Natural killer cell (primary cell): ENCODE results near the gene MTMR8. TPM values are rescaled to one million over a fixed set of nuclear protein-coding genes. Genes with fewer than 3 reads are reported as not detected.

Source experiments
- ATAC-seq, 3 donors: fragments of 150-1000 bp in 2 of 3; fragments of 200-7000 bp in 1 of 3; cut with Tn5 transposase; 1 replicate in 1 of 3; 2 replicates in 2 of 3; pipeline ENCODE4 v1.10.0; 2021; ENCODE audit warnings: mild to moderate bottlenecking in 2 of 3, moderate library complexity in 2 of 3
- DNase-seq, 2 donors: peaks; one replicate each; pipeline versions ENCODE4 v3.0.0 to v3.0.0-alpha.2; 2013 to 2021; ENCODE audit warnings: mixed read lengths in 1 of 2
- H3K27ac ChIP-seq: one replicate; pipeline ENCODE4 v1.5.1; 2013; ENCODE audit warnings: mild to moderate bottlenecking, low read length
- H3K27me3 ChIP-seq: one replicate; pipeline ENCODE4 v1.6.1; 2013; ENCODE audit warnings: low read length; ENCODE audit not compliant: control insufficient read depth, insufficient read depth
- H3K36me3 ChIP-seq: one replicate; pipeline ENCODE4 v1.6.1; 2013; ENCODE audit warnings: low read length; ENCODE audit not compliant: control insufficient read depth, insufficient read depth
- H3K4me1 ChIP-seq: one replicate; pipeline ENCODE4 v1.6.1; 2013; ENCODE audit warnings: low read length; ENCODE audit not compliant: control insufficient read depth, insufficient read depth
- H3K4me3 ChIP-seq: one replicate; pipeline ENCODE4 v1.5.1; 2013; ENCODE audit warnings: low read length
- H3K9me3 ChIP-seq: one replicate; pipeline ENCODE4 v1.6.1; 2013; ENCODE audit warnings: low read length; ENCODE audit not compliant: control insufficient read depth, insufficient read depth
- H3K27ac Mint-ChIP-seq, 2 donors: one replicate each; pipeline ENCODE4 v1.8.0; 2022; ENCODE audit warnings: mild to moderate bottlenecking in 2 of 2, mixed read lengths in 2 of 2, moderate library complexity in 1 of 2
- H3K27me3 Mint-ChIP-seq, 2 donors: one replicate each; pipeline ENCODE4 v1.8.0; 2022; ENCODE audit warnings: low read depth in 2 of 2, mixed read lengths in 2 of 2
- H3K36me3 Mint-ChIP-seq: one replicate; pipeline ENCODE4 v1.8.0; 2022; ENCODE audit warnings: mixed read lengths
- H3K4me1 Mint-ChIP-seq, 2 donors: one replicate each; pipeline ENCODE4 v1.8.0; 2022; ENCODE audit warnings: mixed read lengths in 2 of 2
- H3K4me3 Mint-ChIP-seq: one replicate; pipeline ENCODE4 v1.8.0; 2022; ENCODE audit warnings: mild to moderate bottlenecking, moderate library complexity, mixed read lengths
- H3K9me3 Mint-ChIP-seq, 2 donors: one replicate each; pipeline ENCODE4 v1.8.0; 2022; ENCODE audit warnings: mixed read lengths in 2 of 2
- WGBS: methylation state at CpG from one replicate; pipeline ENCODE4 v1.1.7; 2013; ENCODE audit warnings: missing lambda C conversion rate; ENCODE audit not compliant: insufficient coverage; 5-methylcytosine and 5-hydroxymethylcytosine counted together
- intact Hi-C: fragments of 100-400 bp; cut with micrococcal nuclease; formaldehyde crosslinking; loops from one replicate; pipeline ENCODE4 v1.14.2; 2022
- total RNA-seq, 4 donors: library from RNA; stranded (reverse); fragments of 120-200 nt in 1 of 4; gene quantifications; one replicate each; pipeline versions ENCODE4 v1.2.3 to v1.2.4, GENCODE V29; 2013 to 2022
- TF ChIP-seq, protein P1 (sequence below): fragments of 200-600 bp; IDR thresholded peaks from one replicate; pipeline ENCODE4 v1.8.0; 2022; ENCODE audit warnings: antibody characterized with exemption

MTMR8 gene
- total RNA-seq, 3 donors from 2014 or later (not counting 1 experiment from before 2014, with no cell fraction given) = 5.7 to 9.3 (median 7.9) TPM

DNA sequence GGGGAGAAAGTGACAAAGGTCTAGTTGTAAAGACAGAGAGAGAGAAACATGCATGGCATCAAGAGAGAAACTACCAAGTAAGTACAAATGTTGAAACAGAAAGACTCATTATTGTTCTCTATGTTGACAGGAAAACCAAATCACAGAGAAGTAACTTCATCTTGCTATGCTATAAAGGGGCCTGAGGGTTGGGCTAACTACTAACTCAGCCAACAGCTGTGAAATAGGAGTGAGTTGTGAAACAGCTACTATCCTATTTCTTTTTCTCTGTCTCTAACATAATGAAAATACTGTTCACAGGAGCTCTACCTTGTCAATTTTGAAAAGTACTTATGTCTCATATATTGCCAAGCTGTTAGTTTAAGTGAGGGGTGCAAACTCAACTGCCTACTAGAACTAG, 65.0 kb downstream of the MTMR8 start:
- Mint-ChIP-seq H3K36me3 (no peaks in the 10 kb centered on the region), H3K4me3 (no peak overlapping the region), H3K27ac (no peak overlapping the region), H3K4me1 (no peaks in the 10 kb centered on the region), H3K9me3 (no peaks in the 10 kb centered on the region), H3K27me3 (no peaks in the 10 kb centered on the region)
- TF ChIP-seq, protein P1, sequence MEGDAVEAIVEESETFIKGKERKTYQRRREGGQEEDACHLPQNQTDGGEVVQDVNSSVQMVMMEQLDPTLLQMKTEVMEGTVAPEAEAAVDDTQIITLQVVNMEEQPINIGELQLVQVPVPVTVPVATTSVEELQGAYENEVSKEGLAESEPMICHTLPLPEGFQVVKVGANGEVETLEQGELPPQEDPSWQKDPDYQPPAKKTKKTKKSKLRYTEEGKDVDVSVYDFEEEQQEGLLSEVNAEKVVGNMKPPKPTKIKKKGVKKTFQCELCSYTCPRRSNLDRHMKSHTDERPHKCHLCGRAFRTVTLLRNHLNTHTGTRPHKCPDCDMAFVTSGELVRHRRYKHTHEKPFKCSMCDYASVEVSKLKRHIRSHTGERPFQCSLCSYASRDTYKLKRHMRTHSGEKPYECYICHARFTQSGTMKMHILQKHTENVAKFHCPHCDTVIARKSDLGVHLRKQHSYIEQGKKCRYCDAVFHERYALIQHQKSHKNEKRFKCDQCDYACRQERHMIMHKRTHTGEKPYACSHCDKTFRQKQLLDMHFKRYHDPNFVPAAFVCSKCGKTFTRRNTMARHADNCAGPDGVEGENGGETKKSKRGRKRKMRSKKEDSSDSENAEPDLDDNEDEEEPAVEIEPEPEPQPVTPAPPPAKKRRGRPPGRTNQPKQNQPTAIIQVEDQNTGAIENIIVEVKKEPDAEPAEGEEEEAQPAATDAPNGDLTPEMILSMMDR = no peak
- Histone ChIP-seq H3K9me3 (no peaks in the 10 kb centered on the region), H3K27me3 (no peaks in the 10 kb centered on the region), H3K36me3 (peaks cover 2% of the 10 kb centered on the region), H3K27ac (no peak overlapping the region), H3K4me1 (no peaks in the 10 kb centered on the region), H3K4me3 (no peak overlapping the region)
- no peak for ATAC-seq
- intact Hi-C loops = no loop called here
- no peak for DNase-seq

DNA sequence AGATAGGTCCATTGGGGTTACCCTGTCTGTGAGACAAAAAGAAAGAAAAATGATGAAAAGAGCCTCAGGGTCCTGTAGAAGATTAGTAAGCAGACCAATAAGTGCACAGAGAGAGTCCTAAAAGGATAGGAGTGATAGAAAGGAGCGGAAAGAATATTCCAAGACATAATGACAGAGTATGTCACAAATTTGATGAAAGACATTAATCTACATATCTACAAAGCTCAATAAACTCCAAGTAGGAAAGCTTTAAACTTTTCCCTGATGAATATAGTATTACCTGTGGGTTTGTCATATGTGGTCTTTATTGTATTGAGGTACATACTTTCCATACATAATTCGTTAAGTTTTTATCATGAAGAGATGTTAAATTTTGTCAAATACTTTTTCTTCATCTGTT, 73.7 kb downstream of the MTMR8 start:
- intact Hi-C loops = no loop called here
- H3K9me3 Mint-ChIP-seq = peaks cover 2 to 7% of the 10 kb centered on the region in 2 donors
- peaks cover 8% of the 10 kb centered on the region for H3K36me3 ChIP-seq
- no peak overlapping the region for H3K4me3 Mint-ChIP-seq
- no peak overlapping the region for H3K4me3 ChIP-seq
- H3K27ac ChIP-seq = no peak overlapping the region
- no CpG with 5 or more reads among the region's 2 CpGs for WGBS
- no peak for DNase-seq
- no peak for ATAC-seq
- H3K27me3 ChIP-seq = no peaks in the 10 kb centered on the region
- no peaks in the 10 kb centered on the region for H3K27me3 Mint-ChIP-seq
- no peaks in the 10 kb centered on the region for H3K4me1 ChIP-seq
- no peak overlapping the region for H3K27ac Mint-ChIP-seq
- no peaks in the 10 kb centered on the region for H3K4me1 Mint-ChIP-seq
- H3K36me3 Mint-ChIP-seq = peaks cover 19% of the 10 kb centered on the region
- TF ChIP-seq, protein P1 = no peak
- no peaks in the 10 kb centered on the region for H3K9me3 ChIP-seq

DNA sequence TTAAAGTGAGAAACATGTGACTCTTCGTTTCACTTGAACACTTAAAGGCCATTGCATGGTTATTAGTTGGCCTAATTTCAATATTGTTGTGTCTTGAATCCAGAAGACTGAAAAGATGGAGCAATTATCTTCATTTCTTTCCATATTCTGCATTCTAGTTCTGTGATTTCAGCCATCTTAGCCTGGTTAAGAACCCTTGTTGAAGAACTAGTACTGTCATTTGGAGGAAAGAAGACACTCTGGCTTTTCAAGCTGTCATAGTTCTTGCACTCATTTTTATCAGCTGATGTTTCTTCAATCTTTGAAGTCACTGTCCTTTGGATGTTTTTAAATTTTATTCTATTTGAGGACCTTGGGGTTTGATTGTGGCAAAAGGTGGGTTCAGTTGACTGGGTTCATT, 81.6 kb downstream of the MTMR8 start:
- Mint-ChIP-seq H3K4me3 (no peak overlapping the region), H3K4me1 (no peaks in the 10 kb centered on the region), H3K27ac (no peak overlapping the region), H3K9me3 (peaks cover 0 to 12% of the 10 kb centered on the region in 2 donors), H3K36me3 (no peaks in the 10 kb centered on the region), H3K27me3 (no peaks in the 10 kb centered on the region)
- Histone ChIP-seq H3K27me3 (no peaks in the 10 kb centered on the region), H3K27ac (no peak overlapping the region), H3K36me3 (no peaks in the 10 kb centered on the region), H3K4me3 (no peak overlapping the region), H3K4me1 (no peaks in the 10 kb centered on the region), H3K9me3 (peaks cover 5% of the 10 kb centered on the region)
- intact Hi-C loops = no loop called here
- TF ChIP-seq, protein P1 = no peak
- DNase-seq = no peak
- ATAC-seq = no peak
- no CpG with 5 or more reads among the region's 1 CpG for WGBS

DNA sequence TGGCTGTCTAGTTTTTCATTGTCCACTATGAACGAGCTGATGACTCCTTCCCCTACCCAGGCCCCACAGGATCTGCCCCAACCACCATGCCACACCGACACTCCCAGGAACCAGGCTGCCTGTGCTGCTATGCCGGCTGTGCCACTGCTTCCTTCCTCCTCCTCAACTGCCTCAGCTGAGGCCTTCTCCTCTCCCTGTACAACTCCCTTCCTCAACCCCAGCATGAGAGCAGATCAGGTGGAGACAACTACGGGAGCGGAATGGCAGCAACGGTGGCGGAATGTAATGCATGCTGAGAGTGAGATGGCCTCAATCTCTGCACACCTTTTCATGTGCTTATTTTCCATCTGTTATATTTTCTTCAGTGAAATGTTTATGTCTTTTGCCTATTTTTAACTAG, 88.5 kb downstream of the MTMR8 start:
- DNase-seq (no peak), ATAC-seq (no peak)
- TF ChIP-seq, protein P1 = no peak
- intact Hi-C loops = no loop called here
- Histone ChIP-seq H3K9me3 (peaks cover 8% of the 10 kb centered on the region), H3K27me3 (no peaks in the 10 kb centered on the region), H3K4me1 (no peaks in the 10 kb centered on the region), H3K27ac (no peak overlapping the region), H3K36me3 (no peaks in the 10 kb centered on the region), H3K4me3 (no peak overlapping the region)
- no peak overlapping the region for H3K27ac Mint-ChIP-seq
- H3K4me1 Mint-ChIP-seq = no peaks in the 10 kb centered on the region
- 89% methylated on average over 3 of the region's 7 CpGs for WGBS
- peaks cover 0 to 8% of the 10 kb centered on the region in 2 donors for H3K9me3 Mint-ChIP-seq
- H3K4me3 Mint-ChIP-seq = no peak overlapping the region
- H3K27me3 Mint-ChIP-seq = no peaks in the 10 kb centered on the region
- H3K36me3 Mint-ChIP-seq = no peaks in the 10 kb centered on the region
